HG03280 (cell line): Measurements from ENCODE around the gene ARHGAP32.

Experiments
- ATAC-seq: cut with Tn5 transposase; IDR thresholded peaks from one replicate; pipeline ENCODE4 v1.9.1; 2021; ENCODE audit warnings: mild to moderate bottlenecking, moderate library complexity; ENCODE audit not compliant: unreplicated experiment

ARHGAP32 gene

GRCh38 chr11:129192150-129192549, at the start of gene ARHGAP32:
TSS of gene ARHGAP32 (minus strand) at chr11:129192325. CDS start at chr11:129192198, 127 bp downstream.
- ATAC-seq, result no peak

GRCh38 chr11:129239207-129239606, 47.1 kb upstream of the ARHGAP32 start:
- ATAC-seq, result no peak

GRCh38 chr11:129237880-129238638, 45.9 kb upstream of the ARHGAP32 start:
- no peak for ATAC-seq

GRCh38 chr11:129237456-129237855, 45.3 kb upstream of the ARHGAP32 start:
- no peak for ATAC-seq

- no peak for ATAC-seq
Measured at GRCh38 chr11:129236850-129237249, 44.7 kb upstream of the ARHGAP32 start.

GRCh38 chr11:129234978-129235377, 42.9 kb upstream of the ARHGAP32 start:
- ATAC-seq, result no peak

- no peak for ATAC-seq
Measured at GRCh38 chr11:129230006-129230405, 37.9 kb upstream of the ARHGAP32 start.

- no peak for ATAC-seq
Measured at GRCh38 chr11:129226207-129226798, 34.2 kb upstream of the ARHGAP32 start.

GRCh38 chr11:129225190-129225589, 33.1 kb upstream of the ARHGAP32 start:
- ATAC-seq, result no peak

- ATAC-seq, result no peak
Measured at GRCh38 chr11:129224538-129224937, 32.4 kb upstream of the ARHGAP32 start.

- no peak for ATAC-seq
Measured at GRCh38 chr11:129223701-129224149, 31.6 kb upstream of the ARHGAP32 start.

- no peak for ATAC-seq
Measured at GRCh38 chr11:129223260-129223659, 31.1 kb upstream of the ARHGAP32 start.

GRCh38 chr11:129222158-129222557, 30.0 kb upstream of the ARHGAP32 start:
- no peak for ATAC-seq

- no peak for ATAC-seq
Measured at GRCh38 chr11:129215506-129216245, 23.6 kb upstream of the ARHGAP32 start.

GRCh38 chr11:129214710-129215295, 22.7 kb upstream of the ARHGAP32 start:
- ATAC-seq, result no peak

GRCh38 chr11:129213261-129213660, 21.1 kb upstream of the ARHGAP32 start:
- no peak for ATAC-seq

GRCh38 chr11:129211397-129211796, 19.3 kb upstream of the ARHGAP32 start:
- no peak for ATAC-seq

GRCh38 chr11:129210831-129211181, 18.7 kb upstream of the ARHGAP32 start:
- no peak for ATAC-seq

- no peak for ATAC-seq
Measured at GRCh38 chr11:129209891-129210830, 18.0 kb upstream of the ARHGAP32 start.

- ATAC-seq, result no peak
Measured at GRCh38 chr11:129208863-129209262, 16.7 kb upstream of the ARHGAP32 start.
